ENCODE measurements around the gene KCTD13. TPM values are rescaled to one million over a fixed set of nuclear protein-coding genes. Genes with fewer than 3 reads are reported as not detected.
"Not testable (repeated sequence)": the region's sequence is repeated elsewhere in the genome, so short reads cannot be mapped to it uniquely, and the experiment has no call there.

Gene KCTD13
- total RNA-seq, 4 donors from 2014 or later, result 7.1 to 44.5 (median 20.0) TPM

DNA sequence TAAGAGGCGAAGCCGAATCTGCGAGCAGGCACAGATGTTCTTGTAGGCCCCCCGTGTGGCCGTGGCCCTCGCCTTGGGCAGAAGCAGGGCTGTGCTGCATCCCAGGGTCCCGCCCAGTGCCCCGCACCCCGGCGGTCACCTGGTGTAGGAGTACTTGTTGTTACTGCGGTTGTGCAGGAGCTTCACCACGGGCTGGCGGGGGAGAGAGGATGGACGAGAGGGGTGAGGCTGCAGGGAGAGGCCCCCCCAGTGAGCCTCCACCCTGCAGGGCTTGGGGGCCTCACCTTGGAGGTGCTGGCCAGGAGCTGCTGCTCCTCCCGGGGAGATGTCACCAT, 14.4 kb downstream of the KCTD13 start:
- no peak for DNase-seq (ENCODE audit: low spot score)
- no peak for ATAC-seq (ENCODE audit: low FRiP score)
- TF ChIP-seq, protein P1, sequence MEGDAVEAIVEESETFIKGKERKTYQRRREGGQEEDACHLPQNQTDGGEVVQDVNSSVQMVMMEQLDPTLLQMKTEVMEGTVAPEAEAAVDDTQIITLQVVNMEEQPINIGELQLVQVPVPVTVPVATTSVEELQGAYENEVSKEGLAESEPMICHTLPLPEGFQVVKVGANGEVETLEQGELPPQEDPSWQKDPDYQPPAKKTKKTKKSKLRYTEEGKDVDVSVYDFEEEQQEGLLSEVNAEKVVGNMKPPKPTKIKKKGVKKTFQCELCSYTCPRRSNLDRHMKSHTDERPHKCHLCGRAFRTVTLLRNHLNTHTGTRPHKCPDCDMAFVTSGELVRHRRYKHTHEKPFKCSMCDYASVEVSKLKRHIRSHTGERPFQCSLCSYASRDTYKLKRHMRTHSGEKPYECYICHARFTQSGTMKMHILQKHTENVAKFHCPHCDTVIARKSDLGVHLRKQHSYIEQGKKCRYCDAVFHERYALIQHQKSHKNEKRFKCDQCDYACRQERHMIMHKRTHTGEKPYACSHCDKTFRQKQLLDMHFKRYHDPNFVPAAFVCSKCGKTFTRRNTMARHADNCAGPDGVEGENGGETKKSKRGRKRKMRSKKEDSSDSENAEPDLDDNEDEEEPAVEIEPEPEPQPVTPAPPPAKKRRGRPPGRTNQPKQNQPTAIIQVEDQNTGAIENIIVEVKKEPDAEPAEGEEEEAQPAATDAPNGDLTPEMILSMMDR (IDR thresholded peaks at IDR 0.05), result no peak

- no peak for DNase-seq (ENCODE audit: low spot score)
- ATAC-seq (ENCODE audit: low FRiP score), result peak; percentile 8
- TF ChIP-seq, protein P1 (IDR thresholded peaks at IDR 0.05), result no peak
These were observed 15.0 kb downstream of the KCTD13 start for GRCh38 chr16:29910819-29911675.

- ATAC-seq (ENCODE audit: low FRiP score); DNase-seq (ENCODE audit: low spot score): not testable (repeated sequence)
These were observed 16.2 kb downstream of the KCTD13 start for GRCh38 chr16:29909851-29910250.

DNA sequence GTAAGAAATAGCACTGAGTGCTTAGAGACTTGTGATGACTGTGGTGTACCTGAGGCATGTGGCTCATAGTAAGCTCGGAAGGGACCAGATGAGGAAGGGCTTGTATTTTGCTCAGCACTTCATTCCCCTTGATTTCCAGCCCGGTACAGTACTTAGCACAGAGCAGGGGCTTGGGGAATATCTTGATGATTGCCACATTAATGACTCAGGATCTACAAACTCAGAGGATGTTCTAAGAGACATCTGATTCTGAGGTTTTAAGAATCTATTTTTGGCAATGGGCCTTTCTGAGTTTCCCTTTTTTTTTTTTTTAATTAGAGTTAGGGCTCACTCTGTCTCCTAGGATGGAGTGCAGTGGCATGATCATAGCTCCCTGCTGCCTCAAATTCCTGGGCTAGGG, 16.6 kb downstream of the KCTD13 start:
- no peak for ATAC-seq (ENCODE audit: low FRiP score)

DNA sequence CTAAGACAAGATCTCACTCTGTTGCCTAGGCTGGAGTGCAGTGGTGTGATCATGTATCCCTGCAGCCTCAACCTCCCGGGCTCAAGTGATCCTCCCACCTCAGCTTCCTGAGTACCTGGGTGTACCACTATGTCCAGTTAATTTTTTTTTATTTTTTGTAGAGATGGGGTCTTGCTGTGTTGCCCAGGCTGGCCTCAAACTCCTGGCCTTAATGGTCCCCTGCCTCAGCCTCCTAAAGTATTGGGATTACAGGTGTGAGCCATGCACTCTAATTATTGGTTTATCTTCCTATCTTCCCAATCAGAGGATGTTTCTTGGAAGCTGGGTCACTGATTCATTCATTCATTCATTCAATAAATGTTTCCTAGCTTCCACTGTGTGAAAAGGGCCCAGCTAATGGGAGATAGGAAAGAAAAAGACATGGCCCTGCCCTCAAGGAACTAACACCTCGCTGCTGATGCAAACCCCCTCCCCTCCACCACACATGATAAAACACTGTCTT, 17.3 kb downstream of the KCTD13 start:
- ATAC-seq (ENCODE audit: low FRiP score), result no peak
- TF ChIP-seq, protein P1 (IDR thresholded peaks at IDR 0.05), result no peak
- no peak for DNase-seq (ENCODE audit: low spot score)

More for the DNA sequence above, 16.6 kb downstream of the KCTD13 start:
- TF ChIP-seq, protein P1 (IDR thresholded peaks at IDR 0.05), result no peak
- no peak for DNase-seq (ENCODE audit: low spot score)

DNA sequence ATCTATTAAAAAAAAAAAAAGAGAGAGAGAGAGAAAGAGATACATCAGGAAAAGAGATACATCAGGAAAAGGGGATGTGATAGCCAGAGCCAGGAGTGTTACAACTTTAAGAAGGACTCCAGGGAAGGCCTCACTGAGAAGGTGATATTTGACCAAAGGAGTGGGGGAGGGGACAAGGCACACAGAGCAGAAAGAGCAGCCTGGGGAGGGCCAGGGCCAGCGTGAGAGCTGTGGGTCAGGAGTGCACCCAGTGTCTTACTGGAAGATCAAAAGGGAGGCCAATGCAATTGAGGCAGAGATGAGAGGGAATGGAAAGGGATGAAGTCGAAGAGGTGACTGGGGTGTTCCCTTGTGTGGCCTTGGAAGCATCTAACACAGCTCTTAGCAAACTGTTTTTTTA, 18.1 kb downstream of the KCTD13 start:
- DNase-seq (ENCODE audit: low spot score), result no peak
- TF ChIP-seq, protein P1 (IDR thresholded peaks at IDR 0.05), result no peak
- ATAC-seq (ENCODE audit: low FRiP score), result no peak

DNA sequence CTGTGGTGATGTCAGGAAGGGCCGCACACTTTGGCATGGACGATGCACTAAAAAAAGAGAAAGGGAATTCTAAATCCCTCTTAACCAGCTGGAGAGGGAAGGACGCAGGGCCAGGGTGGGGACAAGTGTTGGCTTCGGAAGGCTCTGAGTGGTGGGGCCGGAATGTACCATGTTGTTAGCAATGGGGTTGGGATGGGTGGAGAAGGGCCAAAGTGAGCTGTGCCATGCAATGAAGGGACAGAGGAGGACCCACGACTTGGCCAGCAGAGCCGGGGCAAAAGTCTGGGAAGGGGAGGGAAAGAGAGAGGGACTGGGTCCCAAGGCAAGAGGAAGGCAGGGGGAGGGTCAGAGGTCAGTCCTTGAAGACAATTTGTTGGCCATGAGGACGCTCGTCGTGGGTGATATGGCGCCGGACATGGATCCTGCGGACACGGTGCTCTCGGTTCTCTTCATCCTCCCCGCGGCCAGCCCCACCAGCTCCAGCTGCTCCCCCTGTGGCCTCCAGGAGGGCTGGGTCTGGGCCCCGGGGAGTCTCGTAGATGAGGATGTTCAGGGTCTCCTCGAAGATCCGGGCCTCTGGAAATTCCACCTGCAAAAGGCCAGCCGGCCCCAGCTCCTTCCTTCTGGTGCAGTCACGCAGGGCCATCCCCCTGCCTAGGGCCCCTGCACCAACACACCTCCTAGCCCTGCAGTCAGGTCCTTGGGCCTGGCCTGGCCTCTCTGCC, 19.3 kb downstream of the KCTD13 start:
- TF ChIP-seq, protein P1 (IDR thresholded peaks at IDR 0.05), result no peak
- ATAC-seq (ENCODE audit: low FRiP score), result no peak
- DNase-seq (ENCODE audit: low spot score), result no peak
